H1 (cell line): ENCODE data around the gene TNFAIP2. TPM values are rescaled to one million over a fixed set of nuclear protein-coding genes. Genes with fewer than 3 reads are reported as not detected.

Experiments
- CTCF ChIA-PET: fragments of 300-600 bp; sonication (Branson Sonifier 250); formaldehyde crosslinking; loops from one replicate; lab custom pipeline; 2021; ENCODE audit not compliant: partially characterized antibody; lab: Charles Lee
- POLR2A ChIA-PET: fragments of 300-600 bp; sonication (Branson Sonifier 250); formaldehyde crosslinking; loops from one replicate; lab custom pipeline; 2021; ENCODE audit warnings: inconsistent platforms; ENCODE audit not compliant: partially characterized antibody; lab: Charles Lee
- DNase-seq, 2 experiments: peaks; one replicate each; pipeline versions ENCODE4 v3.0.0 to v3.0.0-alpha.2; 2010 to 2022; ENCODE audit warnings: low spot score in 2 of 2, low read depth in 1 of 2, mixed read lengths in 1 of 2
- FAIRE-seq: peaks from 2 replicates; lab custom pipeline; 2011; peaks lifted over from hg19 to GRCh38; lab: Jason Lieb, UNC
- H2AFZ ChIP-seq: 2 replicates; pipeline ENCODE4 v1.8.1; 2012; ENCODE audit warnings: low read length, inconsistent platforms
- H2AK5ac ChIP-seq: 2 replicates; pipeline ENCODE4 v1.6.1; 2013; ENCODE audit warnings: low read depth, low read length
- H2BK120ac ChIP-seq: replicated peaks from 2 replicates; pipeline ENCODE3; 2013; ENCODE audit warnings: low read depth, low read length, inconsistent platforms
- H2BK12ac ChIP-seq: 2 replicates; pipeline ENCODE4 v1.6.1; 2013; ENCODE audit warnings: low read depth, low read length
- H2BK15ac ChIP-seq: 2 replicates; pipeline ENCODE4 v1.6.1; 2013; ENCODE audit warnings: low read length
- H2BK20ac ChIP-seq: 2 replicates; pipeline ENCODE4 v1.6.1; 2013; ENCODE audit warnings: low read length
- H2BK5ac ChIP-seq: 2 replicates; pipeline ENCODE4 v1.6.1; 2013; ENCODE audit warnings: low read depth, low read length
- H3K14ac ChIP-seq: 2 replicates; pipeline ENCODE4 v1.6.1; 2013; ENCODE audit warnings: inconsistent platforms; ENCODE audit not compliant: insufficient read length
- H3K18ac ChIP-seq: 2 replicates; pipeline ENCODE4 v1.6.1; 2013; ENCODE audit warnings: low read length; ENCODE audit errors: extremely low read depth
- H3K23ac ChIP-seq: 2 replicates; pipeline ENCODE4 v1.6.1; 2013; ENCODE audit warnings: inconsistent platforms; ENCODE audit not compliant: insufficient read length
- H3K23me2 ChIP-seq: 2 replicates; pipeline ENCODE4 v1.6.1; 2013; ENCODE audit warnings: low read depth, low read length
- H3K27ac ChIP-seq: 2 replicates; pipeline ENCODE4 v1.6.1; 2011; ENCODE audit warnings: low read depth, low read length, inconsistent platforms
- H3K27me3 ChIP-seq, 4 experiments: replicated peaks in 1 of 4; 1 replicate in 1 of 4; 2 replicates in 3 of 4; pipeline versions ENCODE4 v1.6.1 to v1.8.1; 2011 to 2013; ENCODE audit warnings: low read length in 3 of 4, mild to moderate bottlenecking in 3 of 4, inconsistent platforms in 2 of 4, mixed read lengths in 2 of 4, moderate library complexity in 1 of 4; ENCODE audit not compliant: control insufficient read depth in 3 of 4, insufficient read depth in 3 of 4; ENCODE audit errors: extremely low read depth in 1 of 4
- H3K36me3 ChIP-seq, 4 experiments: 2 replicates each; pipeline versions ENCODE4 v1.6.1 to v1.8.1; 2011 to 2013; ENCODE audit warnings: mild to moderate bottlenecking in 4 of 4, low read length in 3 of 4, moderate library complexity in 2 of 4, control low read depth in 1 of 4, inconsistent platforms in 1 of 4; ENCODE audit not compliant: insufficient read depth in 4 of 4, control insufficient read depth in 2 of 4
- H3K4ac ChIP-seq: replicated peaks from 2 replicates; pipeline ENCODE3; 2013; ENCODE audit warnings: low read length, low read depth, mixed read lengths, inconsistent platforms; ENCODE audit not compliant: insufficient read length
- H3K4me1 ChIP-seq, 4 experiments: replicated peaks in 1 of 4; 1 replicate in 1 of 4; 2 replicates in 3 of 4; pipeline versions ENCODE4 v1.6.1 to v1.8.1; 2011 to 2013; ENCODE audit warnings: low read length in 3 of 4, inconsistent platforms in 2 of 4, mixed read lengths in 1 of 4; ENCODE audit not compliant: insufficient read depth in 4 of 4, control insufficient read depth in 3 of 4
- H3K4me2 ChIP-seq, 2 experiments: 2 replicates each; pipeline versions ENCODE4 v1.6.1 to v1.8.1; 2011 to 2013; ENCODE audit warnings: low read depth in 2 of 2, low read length in 2 of 2, control low read depth in 1 of 2, inconsistent platforms in 1 of 2, mild to moderate bottlenecking in 1 of 2; ENCODE audit not compliant: insufficient read depth in 1 of 2
- H3K4me3 ChIP-seq, 4 experiments: fragments of 200-600, 300-600 bp in 1 of 4; sonication (generic), shearing (Covaris generic), sonication (Bioruptor Twin) in 1 of 4; 2 replicates each; pipeline versions ENCODE4 v1.5.1 to v1.8.1; 2011 to 2016; ENCODE audit warnings: low read length in 4 of 4, low read depth in 3 of 4, control low read depth in 2 of 4, inconsistent platforms in 2 of 4, mild to moderate bottlenecking in 2 of 4, mixed read lengths in 1 of 4, moderate library complexity in 1 of 4; ENCODE audit not compliant: insufficient read depth in 2 of 4; ENCODE audit errors: extremely low read depth in 1 of 4
- H3K56ac ChIP-seq: replicated peaks from 2 replicates; pipeline ENCODE3; 2013; ENCODE audit warnings: low read depth, mild to moderate bottlenecking, mixed read lengths, low read length, inconsistent platforms; ENCODE audit not compliant: insufficient read length
- H3K79me1 ChIP-seq: 2 replicates; pipeline ENCODE4 v1.6.1; 2013; ENCODE audit warnings: low read depth, low read length, control low read depth
- H3K79me2 ChIP-seq, 2 experiments: 2 replicates each; pipeline versions ENCODE4 v1.6.1 to v1.8.1; 2012 to 2013; ENCODE audit warnings: low read length in 2 of 2, mild to moderate bottlenecking in 2 of 2, inconsistent platforms in 1 of 2; ENCODE audit not compliant: insufficient read depth in 2 of 2, control insufficient read depth in 1 of 2
- H3K9ac ChIP-seq, 4 experiments: replicated peaks in 1 of 4; 1 replicate in 1 of 4; 2 replicates in 3 of 4; pipeline versions ENCODE4 v1.6.1 to v1.8.1; 2011 to 2013; ENCODE audit warnings: low read depth in 3 of 4, low read length in 3 of 4, control low read depth in 2 of 4, mild to moderate bottlenecking in 2 of 4, moderate library complexity in 2 of 4, inconsistent platforms in 1 of 4; ENCODE audit errors: extremely low read depth in 1 of 4
- H3K9me3 ChIP-seq, 2 experiments: 2 replicates each; pipeline versions ENCODE4 v1.6.1 to v1.8.1; 2012 to 2013; ENCODE audit warnings: mild to moderate bottlenecking in 2 of 2, moderate library complexity in 2 of 2, control low read depth in 1 of 2, inconsistent platforms in 1 of 2, low read depth in 1 of 2, low read length in 1 of 2, mixed read lengths in 1 of 2; ENCODE audit not compliant: insufficient read depth in 2 of 2
- H4K20me1 ChIP-seq, 2 experiments: replicated peaks in 1 of 2; 2 replicates each; pipeline versions ENCODE3 to v1.8.1; 2011 to 2013; ENCODE audit warnings: inconsistent platforms in 2 of 2, low read length in 2 of 2, mild to moderate bottlenecking in 1 of 2; ENCODE audit not compliant: insufficient read depth in 2 of 2, control insufficient read depth in 1 of 2
- H4K5ac ChIP-seq: 2 replicates; pipeline ENCODE4 v1.6.1; 2013; ENCODE audit warnings: low read length, low read depth, mixed read lengths, inconsistent platforms; ENCODE audit not compliant: insufficient read length
- H4K8ac ChIP-seq: 2 replicates; pipeline ENCODE4 v1.8.0; 2013; ENCODE audit warnings: mild to moderate bottlenecking, moderate library complexity, low read length, inconsistent platforms; ENCODE audit not compliant: insufficient read depth; ENCODE audit errors: extremely low read depth
- H4K91ac ChIP-seq: replicated peaks from 2 replicates; pipeline ENCODE3; 2013; ENCODE audit warnings: low read length, mixed read lengths, inconsistent platforms; ENCODE audit not compliant: insufficient read length
- ATF2 ChIP-seq: IDR thresholded peaks from 2 replicates; pipeline ENCODE4 v1.6.1; 2012; ENCODE audit warnings: low read length, inconsistent platforms
- CREB1 ChIP-seq: IDR thresholded peaks from 2 replicates; pipeline ENCODE4 v1.6.1; 2012; ENCODE audit warnings: inconsistent platforms
- EP300 ChIP-seq, 2 experiments: IDR thresholded peaks; 1 replicate in 1 of 2; 2 replicates in 1 of 2; pipeline ENCODE4 v1.6.1; 2011 to 2012; ENCODE audit warnings: low read depth in 2 of 2, low read length in 2 of 2, mild to moderate bottlenecking in 2 of 2, borderline replicate concordance in 1 of 2, inconsistent platforms in 1 of 2, moderate library complexity in 1 of 2
- GABPA ChIP-seq: IDR thresholded peaks from 2 replicates; pipeline ENCODE4 v1.6.1; 2011; ENCODE audit warnings: mild to moderate bottlenecking, low read length, moderate library complexity, borderline replicate concordance; ENCODE audit not compliant: insufficient read depth
- JUN ChIP-seq: IDR thresholded peaks from 2 replicates; pipeline ENCODE4 v1.6.1; 2011; ENCODE audit warnings: low read depth, mild to moderate bottlenecking, improper control_type of control experiment, low read length
- KDM1A ChIP-seq: fragments of 200-600, 300-600 bp; sonication (generic); IDR thresholded peaks from 2 replicates; pipeline ENCODE4 v1.7.1; 2016; ENCODE audit warnings: mild to moderate bottlenecking, low read length, borderline replicate concordance
- NRF1 ChIP-seq: IDR thresholded peaks from 2 replicates; pipeline ENCODE4 v1.6.1; 2011; ENCODE audit warnings: mild to moderate bottlenecking, low read depth, low read length, improper control_type of control experiment
- RFX5 ChIP-seq: IDR thresholded peaks from 2 replicates; pipeline ENCODE4 v1.6.1; 2011; ENCODE audit warnings: low read depth, low read length, improper control_type of control experiment, borderline replicate concordance
- SUZ12 ChIP-seq: fragments of 200-600 bp; sonication (generic); IDR thresholded peaks from 2 replicates; pipeline ENCODE4 v1.6.1; 2012; ENCODE audit warnings: mild to moderate bottlenecking, inconsistent platforms, low read length, moderate library complexity, mixed read lengths
- WGBS, 2 experiments: shearing (Covaris generic) in 1 of 2; methylation state at CpG; one replicate each; pipeline versions ENCODE4 v1.1.6 to v1.1.7; 2013 to 2015; ENCODE audit warnings: low lambda C conversion rate in 2 of 2, mixed read lengths in 2 of 2, inconsistent platforms in 1 of 2, low coverage in 1 of 2, missing lambda C conversion rate in 1 of 2; ENCODE audit not compliant: insufficient replicate concordance in 2 of 2, insufficient coverage in 1 of 2, insufficient read length in 1 of 2; ENCODE audit errors: extremely low coverage in 1 of 2, missing lambda C conversion rate in 1 of 2; 5-methylcytosine and 5-hydroxymethylcytosine counted together
- polyA plus RNA-seq, 7 experiments: library from polyadenylated mRNA; depleted of rRNA in 3 of 7; stranded (reverse) in 5 of 7; unstranded in 2 of 7; fragments of >200 nt in 5 of 7; fragments of 200-250 nt in 2 of 7; gene quantifications; 1 replicate in 5 of 7; 2 replicates in 1 of 7; 4 replicates in 1 of 7; pipeline versions ENCODE4 v1.2.1 to v1.2.3, GENCODE V29; 2011 to 2013; ENCODE audit warnings: missing spikeins in 2 of 7, mixed read lengths in 2 of 7
- total RNA-seq: library from RNA; stranded (reverse); fragmentation: NEBNext Ultra II Directional; extraction: Animal tissue kit (Norgen Biotek cat#: 25700); gene quantifications from 2 replicates; pipeline ENCODE4 v1.2.1, GENCODE V29; 2021
- TF ChIP-seq, protein P1 (sequence below): IDR thresholded peaks from 2 replicates; pipeline ENCODE4 v1.6.1; 2012; ENCODE audit warnings: inconsistent platforms
- TF ChIP-seq, protein P2 (sequence below): IDR thresholded peaks from 2 replicates; pipeline ENCODE4 v1.6.1; 2011; ENCODE audit warnings: low read depth, mild to moderate bottlenecking, low read length; ENCODE audit not compliant: insufficient read depth

Gene TNFAIP2
- total and polyA plus RNA-seq, 2 of the 8 experiments (the other 6 are each of a cell fraction or from before 2014, with no cell fraction given) = 28.3 to 34.5 TPM

DNA sequence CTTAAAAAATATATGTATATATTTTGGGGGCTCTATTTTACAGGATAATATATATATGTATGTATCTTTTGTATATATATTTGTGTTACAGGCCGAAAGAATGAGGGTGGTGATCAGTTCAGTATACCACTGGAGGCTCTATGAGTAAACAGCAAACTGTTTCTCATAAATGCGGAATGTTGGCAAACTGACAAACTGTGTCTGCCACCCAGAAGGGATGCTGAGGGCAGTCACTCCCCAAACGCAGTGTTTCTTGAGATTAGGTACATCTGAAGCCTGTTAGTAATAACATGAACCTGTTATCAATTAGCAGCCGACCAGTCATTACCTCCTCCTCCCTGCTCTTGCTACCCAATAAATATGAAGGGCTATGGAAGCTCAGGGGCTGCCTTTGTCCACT is 20.8 kb downstream of the TNFAIP2 start:
- no peaks in the 10 kb centered on the region for H3K79me1 ChIP-seq
- no peaks in the 10 kb centered on the region for H4K20me1 ChIP-seq
- H3K79me2 ChIP-seq = no peaks in the 10 kb centered on the region
- H3K4me3 ChIP-seq = no peak overlapping the region
- DNase-seq = no peak
- no peak overlapping the region for H3K27ac ChIP-seq
- no peak overlapping the region for H4K5ac ChIP-seq
- no peak overlapping the region for H4K91ac ChIP-seq
- H3K36me3 ChIP-seq = no peaks in the 10 kb centered on the region
- no peak overlapping the region for H2BK20ac ChIP-seq
- H3K23me2 ChIP-seq = peaks cover 2% of the 10 kb centered on the region; the same call in 1 of the 2 replicates
- H3K4ac ChIP-seq = no peak overlapping the region
- TF ChIP-seq, protein P1, sequence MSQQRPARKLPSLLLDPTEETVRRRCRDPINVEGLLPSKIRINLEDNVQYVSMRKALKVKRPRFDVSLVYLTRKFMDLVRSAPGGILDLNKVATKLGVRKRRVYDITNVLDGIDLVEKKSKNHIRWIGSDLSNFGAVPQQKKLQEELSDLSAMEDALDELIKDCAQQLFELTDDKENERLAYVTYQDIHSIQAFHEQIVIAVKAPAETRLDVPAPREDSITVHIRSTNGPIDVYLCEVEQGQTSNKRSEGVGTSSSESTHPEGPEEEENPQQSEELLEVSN = no peak
- TF ChIP-seq RFX5 (no peak), GABPA (no peak), SUZ12 (no peak), NRF1 (no peak), EP300 (IDR thresholded peaks at IDR 0.05; ENCODE audit: borderline replicate concordance in 1 of 2, low read depth in 2 of 2, low read length in 2 of 2) (no peak), CREB1 (no peak), ATF2 (no peak), KDM1A (no peak), JUN (no peak)
- TF ChIP-seq, protein P2, sequence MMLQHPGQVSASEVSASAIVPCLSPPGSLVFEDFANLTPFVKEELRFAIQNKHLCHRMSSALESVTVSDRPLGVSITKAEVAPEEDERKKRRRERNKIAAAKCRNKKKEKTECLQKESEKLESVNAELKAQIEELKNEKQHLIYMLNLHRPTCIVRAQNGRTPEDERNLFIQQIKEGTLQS = no peak
- TF ChIP-seq, all 59 proteins: peak for 0
- H3K14ac ChIP-seq = no peak overlapping the region
- H3K4me2 ChIP-seq = no peak overlapping the region
- H2AFZ ChIP-seq = no peak overlapping the region
- no peak overlapping the region for H3K56ac ChIP-seq
- H3K4me1 ChIP-seq = no peaks in the 10 kb centered on the region; a peak in 1 of 7 replicates
- H4K8ac ChIP-seq = no peak overlapping the region
- no peak overlapping the region for H3K18ac ChIP-seq
- 94% methylated on average over 4 of the region's 4 CpGs; no CpG with 5 or more reads in 1 of the 2 experiments for WGBS, 2 experiments
- FAIRE-seq = no peak
- POLR2A ChIA-PET = no interaction called here
- no peak overlapping the region for H2BK120ac ChIP-seq
- no peak overlapping the region for H3K9ac ChIP-seq
- no peak overlapping the region for H2BK15ac ChIP-seq
- CTCF ChIA-PET = interaction anchor here (2.3 to 5.2 kb wide), 2 partner anchors 17 to 39 kb away, joined by 8 to 80 read pairs; partner anchors contain the start of gene TNFAIP2
- H3K9me3 ChIP-seq = no peaks in the 10 kb centered on the region
- no peak overlapping the region for H2AK5ac ChIP-seq
- H3K23ac ChIP-seq = no peak overlapping the region
- no peak overlapping the region for H2BK5ac ChIP-seq
- H2BK12ac ChIP-seq = no peak overlapping the region
- peaks cover 0 to 10% (median 5%) of the 10 kb centered on the region in 4 experiments; a peak in 5 of 7 replicates for H3K27me3 ChIP-seq
